Colonic mucosa (tissue), 4 donors: Measurements from ENCODE around the gene PRIMA1. TPM values are rescaled to one million over a fixed set of nuclear protein-coding genes. Genes with fewer than 3 reads are reported as not detected.

Experiments
- DNase-seq: peaks from one replicate; pipeline ENCODE4 v3.0.0-alpha.2; 2020
- H3K27ac ChIP-seq: fragments of 200-600 bp; one replicate; pipeline ENCODE4 v1.8.0; 2021
- H3K27me3 ChIP-seq: fragments of 200-600 bp; one replicate; pipeline ENCODE4 v1.8.0; 2021
- H3K36me3 ChIP-seq: fragments of 200-600 bp; one replicate; pipeline ENCODE4 v1.8.0; 2021
- H3K4me1 ChIP-seq: fragments of 200-600 bp; one replicate; pipeline ENCODE4 v1.8.0; 2021; ENCODE audit warnings: mild to moderate bottlenecking
- H3K4me3 ChIP-seq: fragments of 200-600 bp; one replicate; pipeline ENCODE4 v1.8.0; 2021
- H3K9ac ChIP-seq, 2 donors: one replicate each; pipeline ENCODE4 v1.7.0; 2013; ENCODE audit warnings: control low read depth in 2 of 2, low read depth in 2 of 2, low read length in 2 of 2
- H3K9me3 ChIP-seq: fragments of 200-600 bp; one replicate; pipeline ENCODE4 v1.8.0; 2021
- CTCF ChIP-seq: fragments of 200-600 bp; IDR thresholded peaks from one replicate; pipeline ENCODE4 v1.8.0; 2022; ENCODE audit warnings: antibody characterized with exemption, mild to moderate bottlenecking
- intact Hi-C: fragments of 100-400 bp; cut with DNase I; formaldehyde crosslinking; loops from one replicate; pipeline ENCODE4 v1.14.1; 2022
- total RNA-seq, 2 donors: library from RNA; stranded (reverse); fragmentation: NEBNext Ultra II Directional in 1 of 2; extraction: Animal tissue kit (Norgen Biotek cat#: 25700) in 1 of 2; gene quantifications; one replicate each; pipeline ENCODE4 v1.2.1, GENCODE V29; 2021
- donor health status: healthy.
- donor health status: DM: no; HTN: no; CAD: no.
- donor health status: DM: no; HTN: no; CAD: no.

PRIMA1 gene
- total RNA-seq, 2 donors from 2014 or later = 1.2 to 4.4 TPM

GRCh38 chr14:93744176-93744575 is 44.1 kb downstream of the PRIMA1 start:
- Histone ChIP-seq H3K4me1 (no peaks in the 10 kb centered on the region), H3K27ac (no peak overlapping the region), H3K4me3 (no peak overlapping the region), H3K9me3 (no peaks in the 10 kb centered on the region), H3K27me3 (no peaks in the 10 kb centered on the region), H3K36me3 (no peaks in the 10 kb centered on the region), H3K9ac (no peak overlapping the region)
- no peak for DNase-seq
- no peak for TF ChIP-seq CTCF
- intact Hi-C loops = no loop called here

- intact Hi-C loops = no loop called here
- no peak overlapping the region for H3K9ac ChIP-seq
- no peaks in the 10 kb centered on the region for H3K27me3 ChIP-seq
- no peak for DNase-seq
- H3K27ac ChIP-seq = no peak overlapping the region
- no peaks in the 10 kb centered on the region for H3K36me3 ChIP-seq
- H3K4me3 ChIP-seq = no peak overlapping the region
- H3K9me3 ChIP-seq = no peaks in the 10 kb centered on the region
- no peaks in the 10 kb centered on the region for H3K4me1 ChIP-seq
- no peak for TF ChIP-seq CTCF
Measured at GRCh38 chr14:93743270-93744060, 44.8 kb downstream of the PRIMA1 start.

- no peak for TF ChIP-seq CTCF
- H3K36me3 ChIP-seq = no peaks in the 10 kb centered on the region
- DNase-seq = no peak
- H3K27me3 ChIP-seq = no peaks in the 10 kb centered on the region
- no peaks in the 10 kb centered on the region for H3K9me3 ChIP-seq
- intact Hi-C loops = no loop called here
- no peak overlapping the region for H3K9ac ChIP-seq
- H3K4me1 ChIP-seq = no peaks in the 10 kb centered on the region
- no peak overlapping the region for H3K4me3 ChIP-seq
- no peak overlapping the region for H3K27ac ChIP-seq
Measured at GRCh38 chr14:93742761-93743160, 45.5 kb downstream of the PRIMA1 start.

- no peaks in the 10 kb centered on the region for H3K4me1 ChIP-seq
- no peak overlapping the region for H3K9ac ChIP-seq
- TF ChIP-seq CTCF = no peak
- no peaks in the 10 kb centered on the region for H3K9me3 ChIP-seq
- intact Hi-C loops = no loop called here
- DNase-seq = no peak
- no peaks in the 10 kb centered on the region for H3K27me3 ChIP-seq
- H3K4me3 ChIP-seq = no peak overlapping the region
- H3K27ac ChIP-seq = no peak overlapping the region
- H3K36me3 ChIP-seq = no peaks in the 10 kb centered on the region
Measured at GRCh38 chr14:93741556-93742230, 46.6 kb downstream of the PRIMA1 start.

- no peak overlapping the region for H3K9ac ChIP-seq
- intact Hi-C loops = no loop called here
Measured at GRCh38 chr14:93737634-93738033, 50.7 kb downstream of the PRIMA1 start.

More at GRCh38 chr14:93737634-93738033, 50.7 kb downstream of the PRIMA1 start:
- TF ChIP-seq CTCF = no peak
- DNase-seq = no peak
- Histone ChIP-seq H3K4me1 (no peaks in the 10 kb centered on the region), H3K27me3 (no peaks in the 10 kb centered on the region), H3K36me3 (no peaks in the 10 kb centered on the region), H3K9me3 (no peaks in the 10 kb centered on the region), H3K27ac (no peak overlapping the region), H3K4me3 (no peak overlapping the region)
